ENCODE data around the gene C2CD4B. TPM values are rescaled to one million over a fixed set of nuclear protein-coding genes. Genes with fewer than 3 reads are reported as not detected.

The C2CD4B gene
- total and polyA plus RNA-seq, 2 experiments from 2014 or later: 1.0 to 2.6 TPM

DNA sequence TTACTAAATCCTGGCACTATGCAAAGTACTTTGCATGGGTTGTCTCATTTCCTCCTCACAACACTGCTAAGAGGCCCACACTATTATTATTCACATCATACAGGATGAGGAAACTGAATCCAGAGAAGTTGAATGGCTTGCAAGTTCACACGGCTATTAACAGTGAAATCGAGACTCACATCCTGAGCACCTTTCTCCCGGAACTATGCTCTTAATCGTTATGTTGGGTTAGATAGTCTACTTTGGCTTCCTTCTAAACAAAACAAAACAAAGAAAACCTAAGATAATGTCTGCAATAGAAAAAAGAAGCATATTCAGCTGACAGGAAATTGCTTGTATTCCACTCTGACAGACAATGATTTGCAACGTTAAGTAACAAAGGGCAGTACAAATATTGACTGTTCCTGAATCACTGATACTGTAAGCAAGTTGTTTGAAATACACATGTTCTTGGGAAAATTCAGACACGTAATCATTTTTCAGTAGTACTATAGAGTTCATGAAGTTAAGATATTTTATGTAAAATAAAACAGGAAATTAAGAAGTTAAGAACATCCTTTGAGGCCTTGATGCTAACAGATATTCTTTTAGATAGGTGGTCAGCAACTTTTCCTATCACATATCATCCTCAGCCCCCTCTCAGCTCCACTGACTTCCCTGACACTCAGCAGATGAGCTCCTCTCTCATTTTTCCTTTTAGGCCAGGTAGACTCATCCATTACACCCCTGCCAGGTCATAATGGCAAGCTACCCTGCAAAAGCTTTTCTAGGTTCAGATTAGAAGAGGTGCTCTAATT lies 40.7 kb downstream of the C2CD4B start:
- H3K9me2 ChIP-seq (replicated peaks; ENCODE audit: insufficient read depth): no peaks in the 10 kb centered on the region
- H3K4me3 ChIP-seq: no peak overlapping the region
- H3K27me3 ChIP-seq: no peaks in the 10 kb centered on the region
- no peaks in the 10 kb centered on the region for H3K9me3 ChIP-seq (ENCODE audit: low read depth)
- H4K20me1 ChIP-seq (ENCODE audit: insufficient read depth, poor library complexity, severe bottlenecking): no peaks in the 10 kb centered on the region
- H2AFZ ChIP-seq: peak overlapping the region; percentile 18
- H3K36me3 ChIP-seq (replicated peaks; ENCODE audit: insufficient read depth, low read depth): no peaks in the 10 kb centered on the region
- no peak for TF ChIP-seq EZH2 (IDR thresholded peaks at IDR 0.05; ENCODE audit: borderline replicate concordance)
- TF ChIP-seq, protein P1, sequence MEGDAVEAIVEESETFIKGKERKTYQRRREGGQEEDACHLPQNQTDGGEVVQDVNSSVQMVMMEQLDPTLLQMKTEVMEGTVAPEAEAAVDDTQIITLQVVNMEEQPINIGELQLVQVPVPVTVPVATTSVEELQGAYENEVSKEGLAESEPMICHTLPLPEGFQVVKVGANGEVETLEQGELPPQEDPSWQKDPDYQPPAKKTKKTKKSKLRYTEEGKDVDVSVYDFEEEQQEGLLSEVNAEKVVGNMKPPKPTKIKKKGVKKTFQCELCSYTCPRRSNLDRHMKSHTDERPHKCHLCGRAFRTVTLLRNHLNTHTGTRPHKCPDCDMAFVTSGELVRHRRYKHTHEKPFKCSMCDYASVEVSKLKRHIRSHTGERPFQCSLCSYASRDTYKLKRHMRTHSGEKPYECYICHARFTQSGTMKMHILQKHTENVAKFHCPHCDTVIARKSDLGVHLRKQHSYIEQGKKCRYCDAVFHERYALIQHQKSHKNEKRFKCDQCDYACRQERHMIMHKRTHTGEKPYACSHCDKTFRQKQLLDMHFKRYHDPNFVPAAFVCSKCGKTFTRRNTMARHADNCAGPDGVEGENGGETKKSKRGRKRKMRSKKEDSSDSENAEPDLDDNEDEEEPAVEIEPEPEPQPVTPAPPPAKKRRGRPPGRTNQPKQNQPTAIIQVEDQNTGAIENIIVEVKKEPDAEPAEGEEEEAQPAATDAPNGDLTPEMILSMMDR (IDR thresholded peaks at IDR 0.05; ENCODE audit: poor library complexity): no peak
- TF ChIP-seq EZH2phosphoT487 (IDR thresholded peaks at IDR 0.05; ENCODE audit: low read depth, severe bottlenecking, unreplicated experiment): no peak
- H3K27ac ChIP-seq: peak overlapping the region; percentile 81
- no peak overlapping the region for H3K4me2 ChIP-seq
- H3K79me2 ChIP-seq: no peaks in the 10 kb centered on the region
- 55% methylated on average over 6 of the region's 6 CpGs for WGBS (ENCODE audit: low lambda C conversion rate, missing lambda C conversion rate)
- DNase-seq (ENCODE audit: low spot score): no peak
- peaks cover 10% of the 10 kb centered on the region for H3K4me1 ChIP-seq (ENCODE audit: insufficient read depth)

DNA sequence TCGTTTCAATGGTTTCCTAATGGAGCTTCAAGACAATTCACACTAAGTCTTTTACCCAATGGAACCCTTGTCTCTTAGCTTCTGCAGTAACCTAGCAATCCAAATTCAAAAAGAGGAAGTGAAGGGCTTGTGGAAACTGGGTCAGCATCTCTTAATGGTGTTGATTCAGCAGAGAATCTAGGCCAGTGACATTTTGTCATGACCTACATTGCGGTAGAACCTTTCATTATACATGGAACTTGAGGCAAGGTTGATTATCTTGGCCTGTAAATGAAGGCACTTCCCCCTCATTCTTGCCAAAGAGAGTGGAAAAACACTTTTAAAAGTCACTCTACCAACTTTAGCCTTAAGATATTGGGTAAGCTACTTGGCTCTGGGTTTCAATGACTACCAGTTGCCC lies 42.8 kb downstream of the C2CD4B start:
- H3K4me3 ChIP-seq: no peak overlapping the region

GRCh38 chr15:62121273-62122015 lies 43.6 kb downstream of the C2CD4B start:
- H3K4me2 ChIP-seq: no peak overlapping the region
- H2AFZ ChIP-seq: no peak overlapping the region
- DNase-seq (ENCODE audit: low spot score): no peak
- peaks cover 17% of the 10 kb centered on the region for H3K4me1 ChIP-seq (ENCODE audit: insufficient read depth)
- H3K79me2 ChIP-seq: no peaks in the 10 kb centered on the region
- no peak for TF ChIP-seq EZH2phosphoT487 (IDR thresholded peaks at IDR 0.05; ENCODE audit: low read depth, severe bottlenecking, unreplicated experiment)
- TF ChIP-seq, protein P1 (IDR thresholded peaks at IDR 0.05; ENCODE audit: poor library complexity): no peak
- TF ChIP-seq EZH2 (IDR thresholded peaks at IDR 0.05; ENCODE audit: borderline replicate concordance): no peak
- no peaks in the 10 kb centered on the region for H3K9me2 ChIP-seq (replicated peaks; ENCODE audit: insufficient read depth)
- H3K27me3 ChIP-seq: no peaks in the 10 kb centered on the region
- no peaks in the 10 kb centered on the region for H3K9me3 ChIP-seq (ENCODE audit: low read depth)
- no peak overlapping the region for H3K27ac ChIP-seq
- H4K20me1 ChIP-seq (ENCODE audit: insufficient read depth, poor library complexity, severe bottlenecking): no peaks in the 10 kb centered on the region
- 85% methylated on average over 8 of the region's 8 CpGs for WGBS (ENCODE audit: low lambda C conversion rate, missing lambda C conversion rate)
- no peaks in the 10 kb centered on the region for H3K36me3 ChIP-seq (replicated peaks; ENCODE audit: insufficient read depth, low read depth)
- no peak overlapping the region for H3K4me3 ChIP-seq

More for the DNA sequence above, 42.8 kb downstream of the C2CD4B start:
- H3K9me2 ChIP-seq (replicated peaks; ENCODE audit: insufficient read depth): no peaks in the 10 kb centered on the region
- DNase-seq (ENCODE audit: low spot score): no peak
- H3K36me3 ChIP-seq (replicated peaks; ENCODE audit: insufficient read depth, low read depth): no peaks in the 10 kb centered on the region
- no peaks in the 10 kb centered on the region for H4K20me1 ChIP-seq (ENCODE audit: insufficient read depth, poor library complexity, severe bottlenecking)
- H3K4me1 ChIP-seq (ENCODE audit: insufficient read depth): peaks cover 17% of the 10 kb centered on the region
- no peak overlapping the region for H2AFZ ChIP-seq
- no peaks in the 10 kb centered on the region for H3K27me3 ChIP-seq
- WGBS (ENCODE audit: low lambda C conversion rate, missing lambda C conversion rate): 98% methylated on average over 2 of the region's 2 CpGs
- H3K4me2 ChIP-seq: no peak overlapping the region
- H3K27ac ChIP-seq: no peak overlapping the region
- TF ChIP-seq, protein P1 (IDR thresholded peaks at IDR 0.05; ENCODE audit: poor library complexity): no peak
- no peak for TF ChIP-seq EZH2 (IDR thresholded peaks at IDR 0.05; ENCODE audit: borderline replicate concordance)
- H3K9me3 ChIP-seq (ENCODE audit: low read depth): no peaks in the 10 kb centered on the region
- H3K79me2 ChIP-seq: no peaks in the 10 kb centered on the region
